Femur (tissue), 1 donor: ENCODE results near the gene EYS.
"Not testable (repeated sequence)": the region's sequence is repeated elsewhere in the genome, so short reads cannot be mapped to it uniquely, and the experiment has no call there.

Experiments
- DNase-seq: peaks from one replicate; pipeline ENCODE4 v3.0.0-alpha.2; 2017

Gene EYS

DNA sequence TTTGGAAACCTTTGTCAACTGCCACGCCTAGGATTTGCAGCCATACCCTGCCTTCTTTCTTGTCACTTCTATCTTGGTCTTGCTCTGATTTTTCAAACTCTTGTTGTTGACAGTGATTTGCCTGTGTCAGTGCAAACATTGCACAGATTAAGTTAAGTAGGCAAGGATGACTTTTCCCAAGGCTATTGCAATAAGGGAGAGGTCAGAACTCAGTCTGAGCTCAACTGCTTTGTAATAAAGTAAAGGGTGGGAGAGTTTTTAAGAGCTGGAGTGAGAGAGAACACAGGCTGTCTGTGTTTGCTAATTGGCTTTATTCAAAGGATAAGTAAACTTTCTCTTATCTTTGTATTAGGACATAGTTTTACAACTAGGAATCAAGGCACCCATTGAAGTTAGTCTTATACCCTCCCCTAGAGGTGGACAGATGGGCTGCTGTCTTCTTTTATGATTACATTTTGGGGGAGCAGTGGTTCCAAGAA lies 1622.8 kb downstream of the EYS start:
- DNase-seq: no peak

DNA sequence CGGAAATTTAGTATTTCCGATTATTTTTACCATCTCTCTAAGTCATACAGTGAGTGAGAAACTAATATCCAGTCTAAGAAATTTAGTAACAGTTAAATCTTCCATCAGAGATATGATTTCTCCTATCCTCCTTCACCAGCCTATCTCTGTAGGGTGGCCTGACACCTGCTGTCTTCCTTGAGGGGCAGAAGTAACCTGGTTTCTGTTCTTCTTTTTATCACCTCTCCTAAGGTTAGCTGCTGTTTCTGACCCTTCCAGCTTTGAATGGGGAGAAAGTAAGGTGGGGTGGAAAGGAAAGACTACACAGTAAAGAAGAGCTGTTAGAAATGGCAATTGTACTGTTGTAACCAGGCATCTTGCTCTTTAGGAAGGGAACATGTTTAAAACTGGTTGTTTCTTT lies 1623.8 kb downstream of the EYS start:
- DNase-seq: no peak

DNA sequence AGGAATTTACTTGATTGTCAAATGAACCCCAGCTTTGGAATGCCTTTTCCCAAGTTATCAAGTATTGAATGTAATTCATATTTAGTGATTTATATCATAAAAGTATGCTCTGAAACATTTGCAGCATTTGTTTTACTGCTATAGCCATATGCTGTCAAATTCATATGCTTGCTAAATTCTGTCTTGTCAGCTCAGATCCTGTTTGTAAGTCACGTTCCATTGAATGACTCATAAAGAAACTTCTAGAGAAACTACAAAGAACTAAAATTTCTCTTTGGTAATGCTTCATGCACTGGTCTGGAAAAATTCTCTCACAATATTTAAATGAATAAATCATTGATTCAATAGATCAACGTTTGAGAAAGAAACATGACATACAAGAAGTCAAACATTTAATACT lies 1625.6 kb downstream of the EYS start:
- DNase-seq: no peak

DNA sequence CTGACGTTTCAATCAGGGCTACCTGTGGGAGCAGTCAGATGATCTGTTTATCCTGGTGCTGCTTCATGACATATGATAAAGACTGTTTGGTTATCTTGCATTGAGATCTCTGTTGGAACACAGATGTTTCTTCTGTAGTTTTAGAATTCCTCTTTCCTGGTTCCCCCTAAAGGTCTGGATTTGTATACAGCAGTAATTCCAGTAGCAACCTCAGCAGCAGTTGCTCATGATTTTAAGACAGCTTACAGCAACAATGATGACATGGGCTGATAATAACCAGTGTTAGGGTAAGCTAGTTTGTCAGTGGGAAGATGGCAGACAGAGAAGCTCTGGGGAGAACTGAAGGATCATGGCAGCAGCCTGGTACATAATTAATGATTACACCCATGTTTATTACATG lies 1632.0 kb downstream of the EYS start:
- DNase-seq: no peak

DNA sequence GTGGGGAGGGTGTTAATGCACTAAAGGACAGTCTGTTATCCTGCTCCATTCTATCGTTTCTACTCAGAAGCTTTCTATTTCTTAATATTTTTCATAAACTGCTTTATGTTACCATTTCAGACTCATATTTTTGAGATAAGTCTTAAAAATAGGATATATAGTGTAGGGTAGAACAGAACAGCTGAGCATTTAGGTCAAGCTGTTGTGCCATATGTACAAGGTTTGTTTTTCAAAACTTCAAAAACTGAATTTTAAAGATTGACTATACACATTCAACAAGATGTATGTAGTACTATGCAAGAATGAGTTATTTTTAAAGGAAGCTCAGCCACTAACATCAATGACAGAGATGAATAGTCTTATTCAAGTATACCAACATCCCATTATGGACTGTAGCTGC lies 1634.3 kb downstream of the EYS start:
- DNase-seq: no peak

DNA sequence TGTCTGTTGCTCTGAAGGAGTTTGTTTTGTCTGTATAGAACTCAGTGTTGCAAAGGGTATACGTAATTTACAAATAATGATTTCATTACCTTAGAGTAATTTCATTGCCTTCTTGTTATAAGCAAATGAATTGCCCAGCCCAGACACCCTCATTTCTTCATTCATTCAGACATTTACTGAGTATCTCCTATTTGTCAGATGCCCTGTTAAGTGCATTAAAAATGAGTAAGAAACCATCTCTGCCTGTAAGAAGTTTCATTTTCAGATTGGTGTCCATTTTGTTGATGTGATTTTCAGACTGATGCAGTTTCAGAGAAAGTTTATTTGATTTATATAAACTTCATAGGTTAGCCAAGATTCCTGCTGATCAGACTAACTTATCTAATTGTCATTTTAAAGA lies 1642.1 kb downstream of the EYS start:
- DNase-seq: no peak

DNA sequence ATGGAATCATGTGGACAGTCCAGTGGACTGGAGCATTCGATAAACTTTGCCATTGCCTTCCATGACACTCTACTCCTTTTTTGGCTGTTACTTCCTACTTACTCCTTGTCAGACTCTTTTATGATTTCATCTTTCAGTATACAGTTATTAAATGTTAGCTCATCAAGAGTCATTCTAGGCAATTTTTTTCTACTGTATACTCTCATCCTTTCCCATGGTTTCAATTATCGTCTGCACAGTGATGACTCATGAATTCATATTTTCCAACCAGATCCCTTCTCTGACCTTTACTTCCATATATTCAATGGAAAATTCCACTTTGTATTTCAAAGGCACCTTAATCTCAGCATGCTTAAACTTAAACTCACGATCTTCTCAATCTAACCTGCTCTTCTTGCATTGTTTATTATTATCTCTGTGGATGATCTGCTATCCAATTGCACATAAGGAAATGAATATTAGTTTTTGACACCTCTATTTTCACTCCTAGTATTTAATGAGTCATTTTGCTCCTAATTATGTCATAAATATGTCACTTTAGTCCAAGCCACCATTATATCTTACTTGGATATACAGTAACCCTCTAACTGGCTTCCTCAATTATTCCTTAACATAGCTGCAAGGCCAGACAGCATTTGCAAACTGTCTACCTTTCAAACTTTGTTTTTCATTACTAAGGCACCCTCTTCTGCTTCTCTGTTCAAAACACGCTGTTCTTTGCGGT lies 1643.9 kb downstream of the EYS start:
- DNase-seq: no peak

DNA sequence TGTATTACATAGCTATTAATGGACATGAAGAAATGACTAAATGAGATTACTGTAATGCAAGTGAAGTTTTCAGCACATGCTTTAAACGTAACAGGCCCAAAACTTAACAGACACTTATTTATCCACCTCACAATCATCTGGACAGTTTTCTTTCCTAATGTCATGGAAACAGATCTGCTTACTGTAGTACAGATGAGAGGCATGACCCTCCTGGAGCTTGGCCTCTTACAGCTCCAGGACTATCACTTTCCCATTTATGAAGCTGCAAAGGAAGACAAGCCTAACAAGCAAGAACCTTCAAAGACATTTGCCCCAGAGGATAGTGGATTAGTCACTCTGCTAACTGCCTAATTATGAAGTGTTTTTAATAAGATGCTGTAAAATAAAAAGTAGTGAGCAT lies 1652.2 kb downstream of the EYS start:
- no peak for DNase-seq

DNA sequence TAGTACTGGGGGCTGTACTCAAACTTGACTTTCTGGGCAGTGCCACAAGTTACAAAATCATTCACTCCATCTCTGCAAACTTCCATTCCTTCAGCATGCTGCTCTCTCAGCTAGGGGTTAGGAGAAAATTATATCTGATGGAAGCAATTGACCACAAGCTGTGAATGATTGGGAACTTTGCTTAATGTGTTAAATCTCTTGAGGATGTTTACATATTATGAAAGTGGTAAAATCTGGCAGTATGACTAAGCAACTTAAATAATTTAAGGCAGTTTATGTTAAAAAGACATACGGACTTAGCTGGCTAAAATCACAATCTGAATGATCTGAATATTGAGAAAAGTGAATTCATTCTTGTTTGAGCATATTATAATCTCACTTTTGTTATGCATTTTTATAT lies 1656.4 kb downstream of the EYS start:
- no peak for DNase-seq

DNA sequence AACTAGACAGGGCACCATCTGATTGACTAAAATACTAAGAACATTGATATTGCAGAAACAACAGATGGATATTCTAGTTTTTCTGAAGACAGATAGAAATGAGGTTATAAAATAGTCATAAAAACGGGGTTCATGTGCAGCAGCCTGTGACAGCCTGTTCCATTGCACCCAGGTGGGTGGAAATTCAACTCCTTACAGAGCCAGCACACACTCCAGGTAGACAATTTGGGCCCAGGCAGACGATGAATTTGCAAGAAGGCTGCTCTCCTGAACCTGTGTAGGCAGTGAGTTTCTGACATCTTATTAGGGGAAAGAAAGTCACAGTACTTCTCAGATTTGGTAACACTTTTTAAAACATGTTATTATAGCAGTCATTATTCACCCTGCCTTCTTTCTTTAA lies 1657.3 kb downstream of the EYS start:
- DNase-seq: no peak

DNA sequence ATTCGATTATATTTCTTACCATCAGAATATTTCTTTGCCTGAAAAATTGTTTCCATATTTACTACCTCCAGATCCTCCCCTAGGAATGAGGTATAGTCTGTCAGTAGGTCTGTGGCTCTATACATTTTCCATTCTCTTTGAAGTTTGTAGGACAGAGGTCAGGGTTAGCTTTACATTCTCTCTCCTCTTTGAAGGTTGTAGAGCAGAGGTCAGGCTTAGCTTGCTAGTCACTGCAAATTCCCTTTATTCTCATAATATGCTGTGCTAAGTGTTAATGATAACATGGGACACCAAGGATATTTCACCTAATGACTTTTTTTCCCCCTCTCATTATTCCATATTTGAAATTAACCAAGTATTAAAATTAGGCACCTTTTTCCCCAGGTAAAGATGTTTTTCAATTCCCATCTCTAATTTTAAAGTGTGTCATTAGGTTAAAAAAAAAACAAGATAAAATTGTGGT lies 1660.2 kb downstream of the EYS start:
- no peak for DNase-seq

DNA sequence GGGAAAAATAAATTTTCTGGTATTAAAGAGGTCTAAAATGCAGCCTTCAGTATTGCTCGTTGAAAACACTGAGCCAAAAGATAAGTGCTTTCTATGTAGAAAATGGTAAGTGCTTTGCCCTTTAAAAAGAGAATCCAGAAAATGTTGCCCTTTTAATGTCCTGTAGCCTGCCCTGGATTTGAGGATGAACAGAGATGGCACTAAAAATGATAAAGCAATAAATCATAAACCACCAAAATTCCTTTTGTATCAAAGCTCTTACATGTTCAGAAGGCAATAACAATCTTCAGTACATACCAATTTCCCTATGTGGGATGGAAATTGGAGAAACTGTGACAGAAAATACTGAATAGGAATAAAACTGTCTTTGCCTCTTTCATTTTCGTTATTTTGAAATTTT lies 1665.7 kb downstream of the EYS start:
- no peak for DNase-seq

DNA sequence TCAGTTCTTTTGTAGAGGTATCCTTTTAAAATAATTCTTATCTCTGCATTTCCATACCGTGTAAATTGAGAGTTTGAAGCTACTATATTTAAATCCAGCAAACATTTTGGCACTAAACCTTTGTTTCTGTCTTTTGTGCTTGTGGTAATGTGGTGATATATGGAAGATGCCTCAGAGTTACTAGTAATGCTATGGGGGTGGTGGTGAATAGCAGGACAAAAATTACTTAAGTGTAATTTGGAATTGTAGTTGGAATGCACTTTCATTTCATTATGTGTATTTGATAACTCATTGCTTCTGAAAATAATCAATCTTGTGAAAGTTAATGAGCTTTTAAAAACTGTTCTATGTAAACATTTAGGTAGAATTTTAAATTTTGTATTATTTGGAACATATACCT lies 1666.9 kb downstream of the EYS start:
- no peak for DNase-seq

DNA sequence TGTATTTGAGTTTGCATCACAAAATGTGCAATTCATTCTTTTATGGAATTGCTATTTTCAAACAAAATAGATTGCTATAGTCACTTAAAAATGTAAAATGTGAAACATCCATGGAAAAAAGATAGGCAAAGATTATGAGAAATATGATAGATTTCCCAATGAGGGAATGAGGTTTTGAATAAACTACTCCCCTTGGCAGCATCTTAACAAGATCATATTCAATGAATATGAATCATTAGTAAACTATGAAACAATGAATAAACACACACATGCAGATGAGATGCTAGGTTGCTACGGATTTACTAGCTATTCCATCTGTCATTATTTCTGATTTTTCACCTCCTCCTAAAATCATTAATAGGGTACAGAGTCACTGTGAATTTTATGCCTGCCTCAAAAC lies 1669.6 kb downstream of the EYS start:
- no peak for DNase-seq

DNA sequence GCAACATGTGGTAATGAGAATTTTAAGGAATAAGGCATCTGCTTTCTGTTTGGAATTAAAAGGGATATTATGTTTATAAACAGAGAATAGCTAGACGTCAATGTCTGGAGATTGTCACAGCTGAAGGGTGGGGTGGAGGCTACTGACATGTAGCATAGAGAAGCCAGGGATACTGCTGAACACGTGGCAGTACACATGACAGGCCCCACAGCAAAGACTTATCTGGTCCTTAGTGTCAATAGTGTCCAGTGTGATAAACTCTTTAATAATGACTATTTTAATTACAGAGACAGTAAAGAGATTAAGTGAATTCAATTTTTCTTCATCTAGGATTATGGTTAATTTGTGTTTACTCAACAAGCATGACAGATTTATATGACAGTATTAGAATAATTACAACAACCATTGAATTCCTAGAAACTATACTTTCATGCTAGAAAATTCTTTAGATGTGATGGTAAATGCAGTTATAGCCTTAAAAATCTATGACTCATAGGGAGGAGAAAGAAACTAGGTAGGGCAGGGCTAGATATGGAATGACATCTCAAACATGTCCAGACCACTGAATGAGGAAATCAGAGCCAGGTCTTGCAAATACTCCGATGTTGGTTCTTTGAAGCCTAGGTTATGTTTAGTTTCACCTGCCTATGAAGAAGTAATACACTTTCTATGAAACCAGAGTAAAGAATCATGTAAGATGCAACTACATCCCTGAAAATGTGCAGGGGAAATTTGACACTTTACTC lies 1671.9 kb downstream of the EYS start:
- no peak for DNase-seq

DNA sequence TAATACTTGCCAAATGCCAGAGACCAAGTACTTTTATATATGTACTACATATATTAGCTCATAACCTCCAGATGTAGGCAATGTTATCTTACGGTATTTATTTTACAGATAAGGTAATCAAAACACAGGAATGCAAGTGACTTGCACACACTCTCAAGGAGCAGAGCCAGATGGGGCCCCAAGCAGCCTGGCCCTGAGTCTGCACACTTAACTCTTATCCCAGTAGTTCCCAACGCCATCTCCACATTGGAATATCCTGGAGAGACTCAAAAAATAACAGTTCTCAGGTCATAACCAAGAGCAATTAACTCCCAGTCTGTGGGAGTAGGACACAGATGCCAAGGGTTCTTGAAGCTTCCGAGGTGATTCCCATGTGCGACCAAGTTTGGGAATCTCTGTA lies 1672.7 kb downstream of the EYS start:
- DNase-seq: no peak

DNA sequence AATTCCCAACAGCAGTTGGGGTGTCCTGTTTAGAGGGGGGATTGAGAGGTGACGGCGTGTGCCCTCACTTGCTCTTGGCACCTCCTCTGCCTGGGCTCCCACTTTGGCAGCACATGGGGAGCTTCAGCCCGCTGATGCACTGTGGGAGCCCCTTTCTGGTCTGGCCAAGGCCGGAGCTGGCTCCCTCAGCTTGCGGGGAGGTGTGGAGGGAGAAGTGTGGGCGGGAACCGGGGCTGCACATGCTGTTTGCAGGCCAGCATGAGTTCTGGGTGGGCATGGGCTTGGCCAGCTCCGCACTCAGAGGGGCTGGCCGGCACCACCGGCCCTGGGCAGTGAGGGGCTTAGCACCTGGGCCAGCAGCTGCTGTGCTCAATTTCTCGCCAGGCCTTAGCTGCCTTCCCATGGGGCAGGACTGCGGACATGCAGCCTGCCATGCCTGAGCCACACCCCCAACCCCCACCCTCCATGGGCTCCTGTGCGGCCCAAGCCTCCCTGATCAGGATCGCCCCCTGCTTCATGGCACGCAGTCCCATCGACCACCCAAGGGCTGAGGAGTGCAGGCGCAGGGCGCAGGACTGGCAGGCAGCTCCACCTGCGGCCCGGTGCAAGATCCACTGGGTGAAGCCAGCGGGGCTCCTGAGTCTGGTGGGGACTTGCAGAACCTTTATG lies 1675.9 kb downstream of the EYS start:
- not testable (repeated sequence) for DNase-seq

DNA sequence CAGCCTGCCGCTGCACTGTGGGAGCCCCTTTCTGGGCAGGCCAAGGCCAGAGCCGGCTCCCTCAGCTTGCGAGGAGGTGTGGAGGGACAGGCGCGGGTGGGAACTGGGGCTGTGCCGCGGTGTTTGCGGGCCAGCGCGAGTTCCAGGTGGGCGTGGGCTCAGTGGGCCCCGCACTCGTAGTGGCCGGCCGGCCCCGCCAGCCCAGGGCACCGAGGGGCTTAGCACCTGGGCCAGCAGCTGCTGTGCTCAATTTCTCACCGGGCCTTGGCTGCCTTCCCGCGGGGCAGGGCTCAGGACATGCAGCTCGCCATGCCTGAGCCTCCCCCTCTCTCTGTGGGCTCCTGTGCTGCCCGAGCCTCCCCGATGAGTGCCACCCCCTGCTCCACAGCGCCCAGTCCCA lies 1683.3 kb downstream of the EYS start:
- DNase-seq: no peak

DNA sequence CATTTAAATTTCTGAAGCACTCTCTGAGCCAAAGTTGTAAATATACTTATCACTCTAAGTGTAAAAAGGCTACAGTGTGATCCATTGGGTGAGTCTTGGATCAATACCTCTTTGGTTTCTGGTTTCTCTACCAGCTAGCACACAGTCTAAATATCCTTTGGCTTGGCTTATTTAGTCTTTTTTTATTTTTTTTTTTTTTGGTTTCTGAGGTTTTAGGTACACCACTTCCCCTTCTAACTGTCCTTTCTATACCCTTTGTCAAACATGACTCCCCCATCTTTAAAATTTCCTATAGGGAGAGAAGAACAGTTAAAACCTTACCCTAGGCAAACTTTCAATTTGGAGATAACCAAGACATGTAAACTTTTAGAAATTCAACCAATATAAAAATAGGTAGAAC lies 1692.4 kb downstream of the EYS start:
- no peak for DNase-seq

DNA sequence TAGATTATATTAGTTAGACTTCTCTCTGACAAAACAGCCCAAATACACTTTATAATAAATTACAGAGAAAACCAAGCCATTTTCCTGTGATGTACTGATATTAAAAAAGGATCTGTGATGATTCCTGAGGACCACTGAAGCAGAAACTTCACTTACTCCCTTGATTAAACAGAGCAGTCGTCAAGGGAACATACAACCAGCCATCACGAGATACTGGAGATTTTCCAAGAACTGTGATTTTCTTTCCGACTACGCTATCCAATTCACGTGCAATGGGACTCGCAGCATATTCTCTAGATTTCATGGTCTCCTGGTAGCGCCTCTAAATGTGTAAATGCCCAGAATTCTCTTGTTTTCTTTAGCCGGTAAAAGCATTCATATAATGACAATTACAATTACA lies 1694.0 kb downstream of the EYS start:
- peak; percentile 26 for DNase-seq

DNA sequence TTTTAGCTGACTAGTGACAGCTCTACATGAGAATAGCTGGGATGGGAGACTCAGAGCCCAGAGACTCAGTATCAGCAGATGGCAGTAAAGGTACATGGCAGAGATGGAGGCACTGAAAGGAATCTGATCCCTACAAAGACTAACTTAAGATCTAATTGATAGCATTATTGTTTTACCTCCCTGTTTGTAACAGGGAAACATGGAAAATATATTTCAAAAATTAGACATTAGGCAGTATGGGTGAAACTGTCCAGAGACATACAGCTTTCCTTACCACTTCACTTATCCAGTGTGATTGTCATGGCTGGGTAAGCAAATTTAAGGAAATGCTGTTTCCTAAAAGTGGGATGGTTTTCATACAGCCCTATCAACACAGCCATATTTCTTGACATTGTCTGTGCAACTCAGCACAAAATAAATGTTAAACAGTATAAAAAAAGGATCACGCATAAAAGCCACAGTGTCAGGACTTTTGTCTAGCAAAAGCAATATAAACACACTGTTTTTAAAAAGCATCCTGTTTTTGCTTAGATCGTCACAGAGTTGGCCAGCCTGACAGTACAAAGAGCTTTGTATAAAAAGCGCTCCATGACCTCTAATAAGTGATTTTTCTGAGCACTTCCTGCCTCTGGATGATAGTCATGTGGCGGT lies 1694.5 kb downstream of the EYS start:
- peak; percentile 60 for DNase-seq

DNA sequence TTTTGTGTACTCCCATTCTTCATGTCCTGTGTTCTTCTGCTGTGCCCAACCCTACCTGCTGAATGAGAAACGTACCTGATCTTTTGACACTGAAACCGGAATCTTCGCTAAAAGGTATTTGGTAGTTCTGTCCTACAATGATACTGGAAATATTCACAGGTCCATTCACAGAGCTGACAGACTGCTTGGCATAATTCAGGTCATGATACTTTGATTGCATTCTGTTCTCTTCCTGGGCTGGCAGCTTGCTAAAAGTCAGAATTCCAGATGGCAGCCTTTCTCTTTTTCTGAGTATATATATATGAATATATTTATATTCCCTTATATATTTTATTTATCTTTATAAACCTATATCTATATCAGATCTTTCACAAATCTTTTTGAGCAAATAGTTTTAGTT lies 1696.4 kb downstream of the EYS start:
- no peak for DNase-seq

DNA sequence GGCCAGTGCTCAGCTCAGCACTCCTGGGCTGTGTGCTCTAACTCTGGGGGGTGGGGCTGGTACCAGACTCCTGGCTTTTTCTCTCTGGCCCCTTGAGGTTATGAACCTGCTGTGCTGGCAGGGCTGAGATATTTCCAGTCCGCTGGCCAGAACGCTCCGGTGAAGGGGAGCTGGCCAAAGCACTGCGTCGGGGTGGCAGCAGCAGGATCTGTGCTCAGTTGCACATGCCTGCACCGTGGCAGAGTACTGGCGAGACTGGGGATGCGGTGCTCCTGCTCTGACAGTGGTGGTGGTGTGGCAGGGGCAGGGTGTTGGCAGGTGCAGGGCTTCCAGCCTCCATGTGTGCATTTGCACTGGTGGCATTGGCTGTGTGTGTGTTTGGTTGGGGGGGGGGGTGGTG lies 1697.0 kb downstream of the EYS start:
- DNase-seq: no peak
